ENCODE results near the gene ATXN7.

DNA sequence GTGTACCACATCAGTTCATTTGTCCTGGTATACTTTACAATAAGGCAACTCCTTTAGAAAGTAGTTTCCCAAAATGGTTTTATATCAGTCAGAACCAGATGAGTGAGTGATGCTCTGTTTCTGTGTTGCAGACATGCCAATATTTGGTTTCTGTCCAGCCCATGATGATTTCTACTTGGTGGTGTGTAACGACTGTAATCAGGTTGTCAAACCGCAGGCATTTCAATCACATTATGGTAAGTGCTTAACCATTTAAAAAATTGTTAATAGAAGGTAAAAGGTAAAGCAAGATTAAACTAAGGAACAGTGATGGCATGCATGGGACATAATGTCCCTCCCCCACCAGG is 88.6 kb downstream of the ATXN7 start:
- TF ChIP-seq, protein P1, sequence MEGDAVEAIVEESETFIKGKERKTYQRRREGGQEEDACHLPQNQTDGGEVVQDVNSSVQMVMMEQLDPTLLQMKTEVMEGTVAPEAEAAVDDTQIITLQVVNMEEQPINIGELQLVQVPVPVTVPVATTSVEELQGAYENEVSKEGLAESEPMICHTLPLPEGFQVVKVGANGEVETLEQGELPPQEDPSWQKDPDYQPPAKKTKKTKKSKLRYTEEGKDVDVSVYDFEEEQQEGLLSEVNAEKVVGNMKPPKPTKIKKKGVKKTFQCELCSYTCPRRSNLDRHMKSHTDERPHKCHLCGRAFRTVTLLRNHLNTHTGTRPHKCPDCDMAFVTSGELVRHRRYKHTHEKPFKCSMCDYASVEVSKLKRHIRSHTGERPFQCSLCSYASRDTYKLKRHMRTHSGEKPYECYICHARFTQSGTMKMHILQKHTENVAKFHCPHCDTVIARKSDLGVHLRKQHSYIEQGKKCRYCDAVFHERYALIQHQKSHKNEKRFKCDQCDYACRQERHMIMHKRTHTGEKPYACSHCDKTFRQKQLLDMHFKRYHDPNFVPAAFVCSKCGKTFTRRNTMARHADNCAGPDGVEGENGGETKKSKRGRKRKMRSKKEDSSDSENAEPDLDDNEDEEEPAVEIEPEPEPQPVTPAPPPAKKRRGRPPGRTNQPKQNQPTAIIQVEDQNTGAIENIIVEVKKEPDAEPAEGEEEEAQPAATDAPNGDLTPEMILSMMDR (conservative IDR thresholded peaks at IDR 0.05; ENCODE audit: low read depth, low read length): no peak
- TF ChIP-seq EZH2 (IDR thresholded peaks at IDR 0.05; ENCODE audit: low read length, unreplicated experiment): no peak
- no peak for TF ChIP-seq EZH2phosphoT487 (IDR thresholded peaks at IDR 0.05; ENCODE audit: borderline replicate concordance, low read length)
